HK-2 (cell line): ENCODE results near the gene KRTAP5-1.

Experiments used
- DNase-seq: peaks from one replicate; pipeline ENCODE4 v3.0.0-alpha.2; 2018; ENCODE audit not compliant: unreplicated experiment

KRTAP5-1 gene

GRCh38 chr11:1560649-1561251 is 24.3 kb downstream of the KRTAP5-1 start:
- no peak for DNase-seq

- no peak for DNase-seq
Measured at GRCh38 chr11:1560002-1560648, 25.0 kb downstream of the KRTAP5-1 start.

GRCh38 chr11:1559111-1559951 is 25.8 kb downstream of the KRTAP5-1 start:
- DNase-seq: peak; percentile 81

- no peak for DNase-seq
Measured at GRCh38 chr11:1558775-1559110, 26.3 kb downstream of the KRTAP5-1 start.

- peak; percentile 46 for DNase-seq
Measured at GRCh38 chr11:1557904-1558774, 26.9 kb downstream of the KRTAP5-1 start.

- no peak for DNase-seq
Measured at GRCh38 chr11:1557051-1557884, 27.8 kb downstream of the KRTAP5-1 start.

- no peak for DNase-seq
Measured at GRCh38 chr11:1556278-1556902, 28.7 kb downstream of the KRTAP5-1 start.

- no peak for DNase-seq
Measured at GRCh38 chr11:1555713-1556153, 29.4 kb downstream of the KRTAP5-1 start.

GRCh38 chr11:1554981-1555712 is 29.9 kb downstream of the KRTAP5-1 start:
- no peak for DNase-seq

- DNase-seq: no peak
Measured at GRCh38 chr11:1553808-1554594, 31.1 kb downstream of the KRTAP5-1 start.

- no peak for DNase-seq
Measured at GRCh38 chr11:1549338-1550330, 35.4 kb downstream of the KRTAP5-1 start.

- peak; percentile 50 for DNase-seq
Measured at GRCh38 chr11:1548221-1549070, 36.6 kb downstream of the KRTAP5-1 start.

GRCh38 chr11:1547467-1548098 is 37.5 kb downstream of the KRTAP5-1 start:
- DNase-seq: no peak

GRCh38 chr11:1546536-1547466 is 38.3 kb downstream of the KRTAP5-1 start:
- peak; percentile 46 for DNase-seq

- DNase-seq: no peak
Measured at GRCh38 chr11:1546077-1546535, 39.0 kb downstream of the KRTAP5-1 start.
